ENCODE measurements around the gene CRYBG1.
"Not testable (repeated sequence)": the region's sequence is repeated elsewhere in the genome, so short reads cannot be mapped to it uniquely, and the experiment has no call there.

The CRYBG1 gene

GRCh38 chr6:106588937-106589336, 228.4 kb downstream of the CRYBG1 start:
- not testable (repeated sequence) for DNase-seq (ENCODE audit: low read depth)

DNA sequence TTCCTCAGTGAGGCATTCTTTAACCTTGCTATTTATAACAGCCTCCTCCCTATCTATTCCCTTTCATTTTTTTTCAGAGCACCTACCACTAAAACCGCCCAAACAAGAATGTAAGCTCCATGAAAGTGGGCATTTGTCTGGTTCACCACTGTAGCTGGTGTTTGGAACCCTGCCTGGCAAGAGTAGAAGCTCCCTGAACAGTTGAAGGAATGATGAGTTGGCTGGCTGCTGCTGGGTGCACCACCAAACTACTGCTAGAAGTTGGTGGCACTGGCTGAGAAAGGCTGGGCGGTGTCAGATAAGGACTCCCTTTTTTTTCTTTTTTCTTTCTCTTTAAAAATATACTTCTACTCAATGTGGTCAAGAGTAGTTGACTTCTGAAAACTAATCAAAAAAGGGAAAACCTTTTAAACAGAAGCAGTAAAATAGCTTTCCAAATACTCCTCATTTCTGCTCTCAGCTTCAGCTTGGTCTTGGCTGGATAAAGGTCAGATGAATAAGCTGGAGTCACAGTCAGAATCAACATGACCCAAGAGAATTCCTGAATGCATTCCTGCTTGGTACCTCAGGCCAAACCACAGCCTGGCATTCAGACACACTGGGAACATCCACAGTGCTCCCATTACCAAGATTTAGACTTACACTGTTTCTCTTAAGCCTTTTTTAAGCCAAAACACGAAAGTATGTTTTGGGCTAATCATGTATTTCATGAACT, 230.8 kb downstream of the CRYBG1 start:
- no peak for DNase-seq (ENCODE audit: low read depth)

- DNase-seq (ENCODE audit: low read depth), result no peak
Measured at GRCh38 chr6:106599440-106599839, 238.9 kb downstream of the CRYBG1 start.

DNA sequence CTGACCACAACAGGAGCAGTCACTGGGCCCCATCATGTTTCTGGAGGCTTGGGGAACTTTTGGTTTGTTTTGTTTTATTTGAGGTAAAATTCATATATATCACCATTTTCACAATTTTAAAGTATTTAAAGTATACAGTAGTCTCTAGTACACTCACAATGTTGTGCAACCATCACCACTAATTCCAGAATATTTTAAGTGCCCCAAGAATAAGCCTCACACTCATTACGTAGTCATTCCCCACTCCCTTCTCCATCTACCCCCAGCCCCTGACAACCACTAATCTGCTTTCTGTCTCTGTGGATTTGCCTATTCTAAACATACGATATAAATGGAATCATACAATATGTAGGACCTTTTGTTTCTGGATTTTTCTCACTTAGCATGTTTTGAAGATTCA, 239.8 kb downstream of the CRYBG1 start:
- no peak for DNase-seq (ENCODE audit: low read depth)

GRCh38 chr6:106608080-106608668, 247.7 kb downstream of the CRYBG1 start:
- DNase-seq (ENCODE audit: low read depth), result no peak

DNA sequence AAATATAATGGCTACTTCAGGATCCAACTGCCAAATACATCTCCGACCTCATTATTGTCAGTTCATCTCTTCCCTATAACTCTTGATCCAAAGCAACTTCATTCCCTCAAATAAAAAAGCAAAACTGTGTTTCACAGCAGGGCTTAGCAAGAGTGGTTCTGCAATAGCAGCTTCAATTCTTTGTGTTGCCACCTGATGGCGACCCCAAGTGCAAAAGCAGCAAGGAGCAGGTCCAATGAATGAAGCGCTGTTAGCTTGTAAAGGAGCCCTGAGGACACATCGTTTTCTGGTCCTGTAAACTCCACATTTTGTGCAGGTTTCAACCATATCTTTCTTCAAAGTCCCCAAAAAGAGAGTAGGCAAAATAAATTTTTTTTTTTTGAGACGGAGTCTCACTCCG, 249.2 kb downstream of the CRYBG1 start:
- no peak for DNase-seq (ENCODE audit: low read depth)

- no peak for DNase-seq (ENCODE audit: low read depth)
Measured at GRCh38 chr6:106611030-106611429, 250.5 kb downstream of the CRYBG1 start.

GRCh38 chr6:106612671-106613416, 252.3 kb downstream of the CRYBG1 start:
- no peak for DNase-seq (ENCODE audit: low read depth)

GRCh38 chr6:106613590-106613989, 253.1 kb downstream of the CRYBG1 start:
- no peak for DNase-seq (ENCODE audit: low read depth)

GRCh38 chr6:106614166-106614565, 253.6 kb downstream of the CRYBG1 start:
- DNase-seq (ENCODE audit: low read depth), result no peak

GRCh38 chr6:106614592-106615257, 254.2 kb downstream of the CRYBG1 start:
- DNase-seq (ENCODE audit: low read depth), result no peak

DNA sequence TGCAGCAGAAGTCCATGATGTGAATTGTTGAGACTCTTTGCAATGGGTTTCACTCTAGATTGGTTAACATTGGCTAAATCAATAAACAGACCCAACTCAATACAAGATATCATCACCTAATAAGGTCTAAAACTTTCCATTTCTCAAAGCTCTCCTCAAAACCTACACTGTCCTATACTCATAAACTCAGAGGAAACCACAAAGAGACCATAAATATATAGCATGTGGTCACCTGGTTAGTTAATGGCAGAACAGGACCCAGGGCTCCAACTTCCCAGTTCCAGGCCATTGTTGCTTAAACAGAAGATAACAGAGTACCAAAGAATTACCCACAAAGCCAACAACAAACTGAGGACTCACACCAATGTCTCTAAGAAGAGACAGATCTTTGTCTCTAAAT, 256.8 kb downstream of the CRYBG1 start:
- DNase-seq (ENCODE audit: low read depth), result no peak

GRCh38 chr6:106617857-106618256, 257.3 kb downstream of the CRYBG1 start:
- DNase-seq (ENCODE audit: low read depth), result no peak

DNA sequence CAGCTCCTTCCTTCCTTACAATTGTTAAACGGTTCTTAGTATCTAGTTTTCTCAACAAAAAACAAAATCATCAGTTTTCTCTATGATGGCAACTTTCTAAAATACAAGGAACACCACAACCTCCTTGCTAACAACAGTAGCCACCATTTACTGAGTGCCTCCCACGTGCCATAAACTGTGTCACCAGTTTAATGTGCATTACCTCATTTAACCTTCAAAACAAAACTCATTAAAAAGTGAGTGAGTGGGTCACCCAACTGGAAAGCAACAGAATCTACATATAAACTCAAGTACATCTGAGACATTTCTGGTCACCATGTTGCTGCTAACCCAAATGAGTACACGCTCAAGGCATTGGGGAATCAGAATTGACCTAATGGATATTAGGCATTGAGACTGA, 257.8 kb downstream of the CRYBG1 start:
- no peak for DNase-seq (ENCODE audit: low read depth)

GRCh38 chr6:106619223-106619622, 258.7 kb downstream of the CRYBG1 start:
- no peak for DNase-seq (ENCODE audit: low read depth)

- no peak for DNase-seq (ENCODE audit: low read depth)
Measured at GRCh38 chr6:106620931-106621672, 260.6 kb downstream of the CRYBG1 start.

Data from stimulated activated CD8-positive, alpha-beta memory T cell treated with anti-CD3 and anti-CD28 coated beads, Interleukin-4, amount 100 ng/mL, for 24 hours (primary cell).